HepG2 (cell line): ENCODE results near the gene DUSP8.

Source experiments
- HDAC2 ChIP-seq: sonication (generic); formaldehyde crosslinking; IDR thresholded peaks from 2 replicates; pipeline ENCODE4 v1.4.0; 2020; ENCODE audit warnings: missing genetic modification reagents
- NFATC3 ChIP-seq: sonication (generic); formaldehyde crosslinking; IDR thresholded peaks from 2 replicates; pipeline ENCODE4 v1.5.1; 2020; ENCODE audit warnings: mild to moderate bottlenecking, missing genetic modification reagents
- SMC3 ChIP-seq: IDR thresholded peaks from 2 replicates; pipeline ENCODE4 v1.6.1; 2011; ENCODE audit warnings: low read length, improper control_type of control experiment
- TF ChIP-seq, protein P1 (sequence below): IDR thresholded peaks from 2 replicates; pipeline ENCODE4 v1.6.1; 2012; ENCODE audit warnings: inconsistent platforms

DNA sequence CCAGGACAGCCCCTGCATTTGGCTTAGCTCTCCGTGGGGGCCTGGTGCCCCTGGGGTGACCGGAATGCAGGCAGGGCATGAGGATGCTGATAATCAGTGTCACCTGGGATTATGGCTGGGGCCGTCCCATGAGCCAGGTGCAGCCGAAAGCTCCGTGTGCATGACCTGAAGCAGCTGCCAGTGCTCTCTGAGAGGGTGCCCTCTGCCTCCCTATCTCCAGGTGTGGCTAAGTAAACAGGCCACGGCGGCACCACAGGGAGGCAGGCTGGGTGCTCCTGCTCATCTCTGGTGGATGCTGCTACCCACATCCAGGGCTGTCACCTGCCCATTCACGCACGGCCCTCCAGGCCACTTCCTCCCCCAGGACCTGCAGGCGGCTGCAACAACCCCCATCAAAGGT is 29.8 kb downstream of the DUSP8 start:
- TF ChIP-seq HDAC2 (CRISPR knock-in tag): no peak
- TF ChIP-seq, protein P1, sequence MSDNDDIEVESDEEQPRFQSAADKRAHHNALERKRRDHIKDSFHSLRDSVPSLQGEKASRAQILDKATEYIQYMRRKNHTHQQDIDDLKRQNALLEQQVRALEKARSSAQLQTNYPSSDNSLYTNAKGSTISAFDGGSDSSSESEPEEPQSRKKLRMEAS: no peak
- no peak for TF ChIP-seq SMC3
- TF ChIP-seq NFATC3 (CRISPR knock-in tag): no peak
